Measurements from ENCODE around the gene SCAND1. TPM values are rescaled to one million over a fixed set of nuclear protein-coding genes. Genes with fewer than 3 reads are reported as not detected.

SCAND1 gene
- total RNA-seq, 3 donors from 2014 or later: 87.5 to 103 (median 89.6) TPM

DNA sequence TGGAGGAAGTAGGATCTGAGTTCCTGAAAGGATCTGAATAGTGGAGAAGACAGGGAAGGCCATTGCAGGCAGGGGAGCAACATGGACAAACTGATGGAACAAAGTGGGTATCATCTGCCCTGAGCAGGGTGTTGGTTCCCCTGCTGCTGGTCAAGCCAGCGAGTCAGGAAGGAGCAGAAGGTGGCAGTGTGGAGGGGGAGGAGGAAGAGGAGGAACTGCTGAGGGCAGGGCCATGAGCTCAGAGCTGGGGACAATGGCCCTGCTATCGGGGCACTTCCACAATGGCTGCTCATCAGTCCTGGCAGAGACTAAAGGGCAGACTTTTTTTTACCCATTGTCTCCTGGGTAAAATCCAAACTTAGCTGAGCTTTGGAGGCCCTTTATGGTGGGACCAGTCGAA, 27.7 kb upstream of the SCAND1 start:
- intact Hi-C loops (cut with DNase I; ENCODE audit: low total_unique reads): no loop called here
- no peak for DNase-seq (ENCODE audit: low spot score in 2 of 2)
- Histone ChIP-seq H3K9me3 (no peaks in the 10 kb centered on the region), H3K4me3 (no peak overlapping the region), H3K27ac (no peak overlapping the region), H3K27me3 (no peaks in the 10 kb centered on the region), H3K36me3 (no peaks in the 10 kb centered on the region), H3K4me1 (no peaks in the 10 kb centered on the region)
- TF ChIP-seq, protein P1, sequence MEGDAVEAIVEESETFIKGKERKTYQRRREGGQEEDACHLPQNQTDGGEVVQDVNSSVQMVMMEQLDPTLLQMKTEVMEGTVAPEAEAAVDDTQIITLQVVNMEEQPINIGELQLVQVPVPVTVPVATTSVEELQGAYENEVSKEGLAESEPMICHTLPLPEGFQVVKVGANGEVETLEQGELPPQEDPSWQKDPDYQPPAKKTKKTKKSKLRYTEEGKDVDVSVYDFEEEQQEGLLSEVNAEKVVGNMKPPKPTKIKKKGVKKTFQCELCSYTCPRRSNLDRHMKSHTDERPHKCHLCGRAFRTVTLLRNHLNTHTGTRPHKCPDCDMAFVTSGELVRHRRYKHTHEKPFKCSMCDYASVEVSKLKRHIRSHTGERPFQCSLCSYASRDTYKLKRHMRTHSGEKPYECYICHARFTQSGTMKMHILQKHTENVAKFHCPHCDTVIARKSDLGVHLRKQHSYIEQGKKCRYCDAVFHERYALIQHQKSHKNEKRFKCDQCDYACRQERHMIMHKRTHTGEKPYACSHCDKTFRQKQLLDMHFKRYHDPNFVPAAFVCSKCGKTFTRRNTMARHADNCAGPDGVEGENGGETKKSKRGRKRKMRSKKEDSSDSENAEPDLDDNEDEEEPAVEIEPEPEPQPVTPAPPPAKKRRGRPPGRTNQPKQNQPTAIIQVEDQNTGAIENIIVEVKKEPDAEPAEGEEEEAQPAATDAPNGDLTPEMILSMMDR (IDR thresholded peaks at IDR 0.05): no peak
- TF ChIP-seq POLR2A (IDR thresholded peaks at IDR 0.05) (no peak), POLR2AphosphoS5 (IDR thresholded peaks at IDR 0.05) (no peak)

- Histone ChIP-seq H3K9me3 (no peaks in the 10 kb centered on the region), H3K36me3 (no peaks in the 10 kb centered on the region), H3K4me1 (no peaks in the 10 kb centered on the region), H3K27me3 (no peaks in the 10 kb centered on the region), H3K27ac (no peak overlapping the region), H3K4me3 (no peak overlapping the region)
- no peak for DNase-seq (ENCODE audit: low spot score in 2 of 2)
- intact Hi-C loops (cut with DNase I; ENCODE audit: low total_unique reads): no loop called here
- TF ChIP-seq POLR2AphosphoS5 (IDR thresholded peaks at IDR 0.05) (no peak), POLR2A (IDR thresholded peaks at IDR 0.05) (no peak)
- TF ChIP-seq, protein P1 (IDR thresholded peaks at IDR 0.05): no peak
These were observed 25.2 kb upstream of the SCAND1 start for GRCh38 chr20:35979544-35979943.

DNA sequence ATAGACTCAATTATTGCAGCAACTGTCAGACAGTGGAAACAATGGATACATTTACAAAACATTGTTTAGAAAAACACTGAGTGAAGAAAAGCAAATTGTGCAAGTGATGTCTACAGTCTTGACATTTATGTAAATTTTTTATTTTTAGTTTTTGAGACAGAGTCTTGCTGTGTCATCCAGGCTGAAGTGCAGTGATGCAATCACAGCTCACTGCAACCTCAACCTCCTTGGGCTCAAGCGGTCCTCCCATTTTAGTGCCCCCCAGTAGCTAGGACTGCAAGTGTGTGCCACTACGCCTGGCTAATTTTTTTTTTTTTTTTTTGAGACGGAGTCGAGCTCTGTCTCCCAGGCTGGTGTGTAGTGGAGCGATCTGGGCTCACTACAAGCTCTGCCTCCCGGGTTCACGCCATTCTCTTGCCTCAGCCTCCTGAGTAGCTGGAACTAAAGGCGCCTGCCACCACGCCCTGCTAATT, 23.8 kb upstream of the SCAND1 start:
- intact Hi-C loops (cut with DNase I; ENCODE audit: low total_unique reads): no loop called here
- Histone ChIP-seq H3K9me3 (no peaks in the 10 kb centered on the region), H3K36me3 (no peaks in the 10 kb centered on the region), H3K27ac (no peak overlapping the region), H3K4me1 (no peaks in the 10 kb centered on the region), H3K27me3 (no peaks in the 10 kb centered on the region), H3K4me3 (no peak overlapping the region)
- TF ChIP-seq POLR2A (IDR thresholded peaks at IDR 0.05) (no peak), POLR2AphosphoS5 (IDR thresholded peaks at IDR 0.05) (no peak)
- TF ChIP-seq, protein P1 (IDR thresholded peaks at IDR 0.05): no peak
- no peak for DNase-seq (ENCODE audit: low spot score in 2 of 2)

- Histone ChIP-seq H3K4me1 (no peaks in the 10 kb centered on the region), H3K4me3 (no peak overlapping the region), H3K9me3 (no peaks in the 10 kb centered on the region), H3K36me3 (no peaks in the 10 kb centered on the region), H3K27ac (no peak overlapping the region), H3K27me3 (no peaks in the 10 kb centered on the region)
- TF ChIP-seq POLR2A (IDR thresholded peaks at IDR 0.05): no peak
- TF ChIP-seq, protein P1 (IDR thresholded peaks at IDR 0.05): no peak
- TF ChIP-seq POLR2AphosphoS5 (IDR thresholded peaks at IDR 0.05): no peak
- intact Hi-C loops (cut with DNase I; ENCODE audit: low total_unique reads): no loop called here
- no peak for DNase-seq (ENCODE audit: low spot score in 2 of 2)
These were observed 21.5 kb upstream of the SCAND1 start for GRCh38 chr20:35975576-35976373.

GRCh38 chr20:35974256-35974655, 20.0 kb upstream of the SCAND1 start:
- no peaks in the 10 kb centered on the region for H3K27me3 ChIP-seq
- DNase-seq (ENCODE audit: low spot score in 2 of 2): no peak
- no peak overlapping the region for H3K4me3 ChIP-seq
- intact Hi-C loops (cut with DNase I; ENCODE audit: low total_unique reads): no loop called here
- no peak for TF ChIP-seq POLR2A (IDR thresholded peaks at IDR 0.05)
- no peak for TF ChIP-seq POLR2AphosphoS5 (IDR thresholded peaks at IDR 0.05)
- TF ChIP-seq, protein P1 (IDR thresholded peaks at IDR 0.05): no peak
- H3K4me1 ChIP-seq: no peaks in the 10 kb centered on the region
- no peak overlapping the region for H3K27ac ChIP-seq
- no peaks in the 10 kb centered on the region for H3K36me3 ChIP-seq
- no peaks in the 10 kb centered on the region for H3K9me3 ChIP-seq

All from breast epithelium (tissue), 4 donors.